HG02642 (cell line): ENCODE data around the gene PRCP.

Source experiments
- ATAC-seq: cut with Tn5 transposase; IDR thresholded peaks from one replicate; pipeline ENCODE4 v1.9.1; 2021; ENCODE audit warnings: mild to moderate bottlenecking; ENCODE audit not compliant: unreplicated experiment, poor library complexity

Gene PRCP

DNA sequence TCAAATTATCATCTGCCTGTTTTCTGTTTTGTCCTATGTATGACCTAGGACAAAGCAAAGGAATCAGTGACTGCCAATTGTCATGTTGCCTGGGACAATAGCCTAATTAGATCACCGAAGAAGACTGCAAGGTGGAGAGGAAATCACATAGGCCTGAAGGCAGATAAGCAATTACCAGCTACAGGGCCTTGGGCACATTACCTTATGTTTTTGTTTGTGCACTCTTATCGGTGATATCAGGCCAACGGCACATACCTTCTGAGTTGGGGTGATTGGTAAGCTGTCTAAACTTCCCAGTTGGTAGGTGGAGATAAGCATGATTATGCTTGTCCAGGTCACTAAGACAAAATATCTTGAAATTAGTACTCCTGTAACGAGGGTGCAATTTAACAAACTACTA is 108.5 kb downstream of the PRCP start:
- no peak for ATAC-seq

DNA sequence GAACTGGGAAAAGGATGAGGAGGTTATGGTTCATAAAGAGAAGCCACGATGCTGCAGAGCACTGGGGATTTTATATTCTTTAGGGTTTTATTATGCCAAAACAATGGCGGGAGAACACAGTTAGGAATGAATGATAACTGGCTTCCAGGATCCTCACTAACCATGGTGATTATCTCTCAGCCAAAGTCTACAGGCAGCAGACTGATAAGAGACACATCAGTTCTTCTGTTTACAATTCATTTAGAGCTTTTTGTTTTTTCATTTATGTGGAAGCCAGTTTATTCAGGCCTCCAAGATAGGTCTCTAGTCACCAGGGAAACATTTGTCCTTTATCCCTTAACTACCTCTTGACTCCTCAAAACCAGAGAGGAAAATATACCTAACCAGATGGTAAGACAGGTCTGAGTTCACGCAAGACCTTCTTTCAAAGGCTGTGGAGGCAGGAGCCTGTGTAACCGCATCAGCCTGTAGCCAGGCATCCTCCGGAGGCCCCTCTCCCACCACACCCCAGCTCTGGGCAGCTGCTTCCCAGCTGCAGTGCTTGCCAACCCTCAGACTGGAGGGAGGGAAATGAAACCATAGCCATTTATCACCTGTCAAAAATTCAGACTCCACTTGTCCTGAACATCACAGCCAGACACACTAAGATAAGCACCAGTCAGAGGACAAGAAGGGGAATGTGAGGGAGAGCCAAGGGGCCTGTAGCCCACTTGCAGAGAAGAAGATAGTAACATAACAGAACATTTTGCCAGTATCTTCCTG is 109.3 kb downstream of the PRCP start:
- ATAC-seq = no peak

DNA sequence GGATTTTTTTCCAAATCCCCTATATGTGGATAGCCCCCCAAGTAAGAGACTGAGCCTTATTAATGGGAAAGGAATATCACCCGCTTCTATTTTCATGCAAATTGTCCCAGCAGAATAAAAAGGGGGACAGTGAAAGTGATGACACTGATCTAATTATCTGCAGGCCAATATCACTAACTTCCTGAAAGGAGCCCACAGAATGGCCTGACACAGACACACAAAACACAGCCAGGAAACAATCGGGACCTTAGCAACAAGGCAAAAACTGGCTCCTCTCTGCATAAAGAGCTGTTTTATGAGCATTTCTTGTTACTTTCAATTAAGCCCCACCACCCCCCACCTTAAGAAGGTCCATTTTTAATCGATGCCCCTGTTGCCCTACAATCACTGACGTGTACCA is 112.2 kb downstream of the PRCP start:
- no peak for ATAC-seq

DNA sequence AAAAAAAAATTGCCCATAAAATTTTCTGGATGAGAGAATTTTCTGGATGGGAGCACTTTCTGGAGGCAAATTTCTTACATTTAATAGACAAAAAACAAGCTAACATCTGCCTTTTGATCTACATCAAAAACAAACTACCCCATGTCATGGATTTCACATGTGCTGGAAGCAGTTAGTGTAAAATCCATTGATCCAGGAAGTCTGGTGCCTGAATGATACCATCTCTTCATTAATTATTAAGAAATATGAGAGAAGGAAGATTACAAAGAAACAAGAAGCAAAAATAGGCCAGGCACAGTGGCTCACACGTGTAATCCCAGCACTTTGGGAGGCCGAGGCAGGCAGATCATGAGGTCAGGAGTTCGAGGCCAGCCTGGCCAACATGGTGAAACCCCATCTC is 113.4 kb downstream of the PRCP start:
- no peak for ATAC-seq

DNA sequence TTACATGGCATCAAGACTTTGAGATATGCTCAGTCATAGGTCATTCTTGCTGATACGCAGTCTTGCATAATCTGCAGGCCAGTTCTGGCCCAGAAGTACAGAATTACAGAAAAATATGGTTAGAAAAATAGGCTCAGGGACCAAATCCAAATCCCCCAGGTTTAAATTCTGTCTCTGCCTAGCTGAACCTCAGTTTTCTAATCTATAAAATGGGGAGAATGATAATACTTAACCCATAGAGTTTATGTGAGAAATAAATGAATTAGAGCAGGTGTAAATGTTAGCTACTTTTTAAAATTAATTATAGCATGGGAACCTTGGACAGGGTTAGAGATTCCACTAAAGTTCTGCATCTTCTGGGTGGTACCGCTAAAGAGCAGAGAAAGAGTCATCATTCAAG is 114.2 kb downstream of the PRCP start:
- ATAC-seq = no peak

DNA sequence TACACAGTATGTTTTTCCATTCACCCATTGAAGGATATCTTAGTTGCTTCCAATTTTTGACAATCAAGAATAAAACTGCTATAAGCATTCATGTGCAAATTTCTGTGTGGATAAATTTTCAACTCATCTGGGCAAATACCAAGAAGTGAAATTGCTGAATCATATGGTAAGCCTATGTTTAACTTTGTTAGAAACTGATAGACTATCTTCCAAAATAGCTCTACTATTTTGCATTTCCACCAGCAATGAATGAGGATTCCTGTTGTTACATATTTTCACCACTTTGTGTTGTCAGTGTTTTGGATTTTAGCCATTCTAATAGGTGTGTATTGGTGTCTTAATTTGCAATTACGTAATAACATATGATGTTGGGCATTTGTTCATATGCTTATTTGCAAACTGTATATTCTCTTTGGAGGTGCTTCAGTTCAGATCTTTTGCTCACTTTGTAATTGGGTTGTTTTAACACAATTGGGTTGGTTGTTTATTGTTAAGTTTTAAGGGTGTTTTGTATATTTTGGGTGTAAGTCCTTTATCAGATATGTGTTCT is 117.3 kb downstream of the PRCP start:
- no peak for ATAC-seq

DNA sequence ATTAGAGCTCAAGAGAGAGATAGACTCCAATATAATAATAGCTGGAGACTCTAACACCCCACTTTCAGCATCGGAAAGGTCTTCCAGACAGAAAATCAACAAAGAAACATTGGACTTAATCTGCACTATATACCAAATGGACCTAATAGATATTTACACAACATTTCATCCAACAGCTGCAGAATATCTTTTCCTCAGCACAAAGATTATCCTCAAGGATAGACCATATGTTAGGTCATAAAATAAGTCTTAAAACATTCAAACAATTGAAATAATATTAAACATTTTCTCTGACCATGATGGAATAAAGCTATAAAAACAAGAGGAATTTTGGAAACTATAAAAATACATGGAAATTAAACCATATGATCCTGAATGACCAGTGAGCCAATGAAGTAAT is 121.5 kb downstream of the PRCP start:
- ATAC-seq = no peak

DNA sequence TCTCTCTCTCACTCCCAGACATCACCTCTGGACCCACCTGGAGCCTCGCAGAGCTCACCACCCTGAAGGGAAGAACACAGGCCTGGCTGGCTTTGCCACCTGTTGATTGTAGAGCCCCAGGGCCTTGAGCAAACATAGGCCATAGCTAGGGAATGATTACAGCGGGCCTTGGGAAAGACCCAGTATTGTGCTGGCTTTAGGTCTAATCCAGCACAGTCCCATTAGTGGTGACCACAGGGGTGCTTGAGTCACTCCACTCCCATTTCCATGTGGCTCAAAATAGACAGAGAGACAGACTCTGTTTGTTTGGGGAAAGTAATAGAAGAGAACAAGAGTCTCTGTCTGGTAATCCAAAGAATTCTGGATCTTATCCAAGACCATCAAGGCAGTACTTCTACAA is 123.9 kb downstream of the PRCP start:
- no peak for ATAC-seq

DNA sequence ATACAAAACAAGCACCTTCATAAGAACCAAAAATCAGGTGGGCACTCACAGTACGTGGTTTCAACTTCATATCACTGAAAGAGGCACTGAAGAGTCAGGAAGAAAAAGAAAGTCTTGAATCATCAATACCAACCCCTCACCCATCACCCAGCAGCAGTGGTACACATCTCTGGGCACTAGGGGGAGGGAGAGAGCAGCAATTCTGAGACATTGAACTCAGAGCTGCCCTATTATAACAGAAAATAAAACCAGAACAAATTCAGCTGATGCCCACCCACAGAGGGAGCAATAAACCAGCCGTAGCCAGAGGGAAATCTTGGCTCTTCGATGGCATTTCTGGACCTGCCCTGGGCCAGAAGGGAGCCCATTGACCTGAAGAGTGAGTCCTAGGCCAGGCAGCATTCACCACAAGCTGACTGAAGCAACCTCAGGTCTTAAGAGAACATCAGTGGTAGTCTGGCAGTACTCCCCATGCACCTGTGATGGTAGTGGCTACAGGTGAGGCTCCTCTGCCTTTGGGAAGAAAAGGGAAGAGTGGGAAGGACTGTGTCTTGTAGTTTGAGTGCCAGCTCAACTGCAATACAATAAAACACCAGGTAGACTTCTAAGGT is 124.4 kb downstream of the PRCP start:
- ATAC-seq = peak; percentile 97

DNA sequence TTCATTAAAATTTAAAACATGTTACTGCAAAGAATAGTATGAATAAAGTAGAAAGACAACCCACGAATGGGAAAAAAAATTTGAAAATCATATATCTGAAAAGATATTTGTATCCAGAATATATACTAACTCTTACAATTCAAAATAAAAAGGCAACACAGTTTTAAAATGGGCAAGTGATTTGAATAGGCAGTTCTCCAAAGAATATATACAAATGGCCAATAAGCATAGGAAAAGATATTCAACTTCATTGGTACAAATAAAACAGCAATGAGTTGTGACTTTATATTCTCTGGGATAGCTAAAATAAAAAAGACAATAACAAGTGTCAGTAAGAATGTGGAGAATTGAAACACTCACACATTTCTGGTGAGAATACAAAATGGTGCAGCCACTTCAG is 125.0 kb downstream of the PRCP start:
- no peak for ATAC-seq
